HL-60 (cell line): ENCODE data around the gene DHTKD1.

Source experiments
- DNase-seq, 2 experiments: peaks; one replicate each; pipeline ENCODE4 v3.0.0-alpha.2; 2010 to 2020; ENCODE audit warnings: low read depth in 1 of 2, low spot score in 1 of 2
- H3K27ac ChIP-seq: fragments of 250-450 bp; sonication (Bioruptor Pico); replicated peaks from 2 replicates; pipeline ENCODE4 v1.5.1; 2020; ENCODE audit warnings: mild to moderate bottlenecking, moderate library complexity
- H3K27me3 ChIP-seq: fragments of 250-450 bp; sonication (Bioruptor Pico); 2 replicates; pipeline ENCODE4 v1.5.1; 2021; ENCODE audit warnings: mild to moderate bottlenecking, moderate library complexity; ENCODE audit not compliant: insufficient read depth, poor library complexity, severe bottlenecking
- H3K4me3 ChIP-seq: replicated peaks from 2 replicates; pipeline ENCODE4 v1.5.1; 2011; ENCODE audit warnings: mild to moderate bottlenecking, control low read depth, low read length; ENCODE audit not compliant: insufficient read depth
- CTCF ChIP-seq: IDR thresholded peaks from one replicate; pipeline ENCODE4 v1.5.1; 2011; ENCODE audit warnings: low read length, control low read depth, inconsistent platforms; ENCODE audit not compliant: insufficient read depth
- GABPA ChIP-seq: IDR thresholded peaks from 2 replicates; pipeline ENCODE4 v1.6.1; 2012; ENCODE audit warnings: low read depth
- POLR2AphosphoS5 ChIP-seq: IDR thresholded peaks from 2 replicates; pipeline ENCODE4 v1.6.1; 2012; ENCODE audit warnings: low read depth
- REST ChIP-seq: IDR thresholded peaks from 2 replicates; pipeline ENCODE4 v1.6.1; 2012; ENCODE audit warnings: low read depth; ENCODE audit not compliant: insufficient replicate concordance
- SPI1 ChIP-seq: IDR thresholded peaks from 2 replicates; pipeline ENCODE4 v1.6.1; 2012; ENCODE audit warnings: low read depth, mild to moderate bottlenecking, borderline replicate concordance

Gene DHTKD1

GRCh38 chr10:12042797-12043651 is 25.7 kb upstream of the DHTKD1 start, which contains the start of gene UPF2:
TSS of gene UPF2 (minus strand) at chr10:12042809. CDS start at chr10:12035423, 7,386 bp downstream.
- H3K4me3 ChIP-seq: peak within 1 kb of the TSS; percentile 74
- DNase-seq: peak; percentile 93 to 94
- peak within 1 kb of the TSS; percentile 100 for H3K27ac ChIP-seq
- H3K27me3 ChIP-seq: no peaks in the 10 kb centered on the region
- TF ChIP-seq POLR2AphosphoS5: no peak; the same call in 1 of the 2 replicates
- peak; percentile 53; the same call in 1 of the 2 replicates for TF ChIP-seq SPI1
- no peak for TF ChIP-seq GABPA

- TF ChIP-seq POLR2AphosphoS5: no peak
- no peak for TF ChIP-seq CTCF
- no peak for TF ChIP-seq GABPA
- no peak for TF ChIP-seq SPI1
- Histone ChIP-seq H3K27ac (no peak overlapping the region), H3K4me3 (no peak overlapping the region), H3K27me3 (no peaks in the 10 kb centered on the region)
- no peak for DNase-seq
Observed at GRCh38 chr10:12045596-12045995, 23.2 kb upstream of the DHTKD1 start.

GRCh38 chr10:12048547-12048946 is 20.2 kb upstream of the DHTKD1 start:
- no peak for DNase-seq
- TF ChIP-seq GABPA (no peak), REST (no peak), SPI1 (no peak), POLR2AphosphoS5 (no peak), CTCF (no peak)
- Histone ChIP-seq H3K4me3 (no peak overlapping the region), H3K27me3 (no peaks in the 10 kb centered on the region), H3K27ac (no peak overlapping the region)

GRCh38 chr10:12050528-12050927 is 18.2 kb upstream of the DHTKD1 start:
- TF ChIP-seq SPI1 (no peak), GABPA (no peak), POLR2AphosphoS5 (no peak), REST (no peak), CTCF (no peak)
- H3K27ac ChIP-seq: peak overlapping the region; percentile 76
- H3K27me3 ChIP-seq: no peaks in the 10 kb centered on the region
- no peak overlapping the region for H3K4me3 ChIP-seq
- DNase-seq: no peak
